HEK293 (cell line): Measurements from ENCODE around the gene GLRA1.

Experiments
- ZNF223 ChIP-seq: fragments of 450-650 bp; formaldehyde crosslinking; IDR thresholded peaks from 2 replicates; pipeline ENCODE4 v1.5.1; 2016; ENCODE audit warnings: missing biosample characterization, missing genetic modification characterization
- ZNF350 ChIP-seq: fragments of 450-650 bp; formaldehyde crosslinking; IDR thresholded peaks from 2 replicates; pipeline ENCODE4 v1.5.0; 2017; ENCODE audit warnings: missing biosample characterization, mild to moderate bottlenecking, missing genetic modification characterization
- ZNF629 ChIP-seq: fragments of 450-650 bp; formaldehyde crosslinking; IDR thresholded peaks from 2 replicates; pipeline ENCODE4 v1.5.1; 2017; ENCODE audit warnings: missing biosample characterization, missing genetic modification characterization
- ZNF701 ChIP-seq: fragments of 450-650 bp; formaldehyde crosslinking; IDR thresholded peaks from 2 replicates; pipeline ENCODE4 v1.5.1; 2016; ENCODE audit warnings: missing biosample characterization, missing genetic modification characterization
- ZNF707 ChIP-seq: fragments of 450-650 bp; formaldehyde crosslinking; IDR thresholded peaks from 2 replicates; pipeline ENCODE4 v1.5.1; 2016; ENCODE audit warnings: missing biosample characterization, missing genetic modification characterization
- ZNF830 ChIP-seq: fragments of 450-650 bp; IDR thresholded peaks from 2 replicates; pipeline ENCODE4 v1.5.0; 2018; ENCODE audit warnings: missing biosample characterization, missing genetic modification characterization, low read depth, mild to moderate bottlenecking, moderate library complexity
- TF ChIP-seq, protein P1 (sequence below): fragments of 450-650 bp; formaldehyde crosslinking; IDR thresholded peaks from 2 replicates; pipeline ENCODE4 v1.5.1; 2016; ENCODE audit warnings: missing biosample characterization, missing genetic modification characterization, borderline replicate concordance
- TF ChIP-seq, protein P2 (sequence below): fragments of 450-650 bp; formaldehyde crosslinking; IDR thresholded peaks from 2 replicates; pipeline ENCODE4 v1.5.1; 2016; ENCODE audit warnings: missing biosample characterization, missing genetic modification characterization
- TF ChIP-seq, protein P3 (sequence below): fragments of 450-650 bp; formaldehyde crosslinking; IDR thresholded peaks from 2 replicates; pipeline ENCODE4 v1.5.1; 2016; ENCODE audit warnings: missing biosample characterization, missing genetic modification characterization
- TF ChIP-seq, protein P4 (sequence below): fragments of 450-650 bp; formaldehyde crosslinking; IDR thresholded peaks from 2 replicates; pipeline ENCODE4 v1.5.1; 2016; ENCODE audit warnings: missing biosample characterization, missing genetic modification characterization, low read depth

DNA sequence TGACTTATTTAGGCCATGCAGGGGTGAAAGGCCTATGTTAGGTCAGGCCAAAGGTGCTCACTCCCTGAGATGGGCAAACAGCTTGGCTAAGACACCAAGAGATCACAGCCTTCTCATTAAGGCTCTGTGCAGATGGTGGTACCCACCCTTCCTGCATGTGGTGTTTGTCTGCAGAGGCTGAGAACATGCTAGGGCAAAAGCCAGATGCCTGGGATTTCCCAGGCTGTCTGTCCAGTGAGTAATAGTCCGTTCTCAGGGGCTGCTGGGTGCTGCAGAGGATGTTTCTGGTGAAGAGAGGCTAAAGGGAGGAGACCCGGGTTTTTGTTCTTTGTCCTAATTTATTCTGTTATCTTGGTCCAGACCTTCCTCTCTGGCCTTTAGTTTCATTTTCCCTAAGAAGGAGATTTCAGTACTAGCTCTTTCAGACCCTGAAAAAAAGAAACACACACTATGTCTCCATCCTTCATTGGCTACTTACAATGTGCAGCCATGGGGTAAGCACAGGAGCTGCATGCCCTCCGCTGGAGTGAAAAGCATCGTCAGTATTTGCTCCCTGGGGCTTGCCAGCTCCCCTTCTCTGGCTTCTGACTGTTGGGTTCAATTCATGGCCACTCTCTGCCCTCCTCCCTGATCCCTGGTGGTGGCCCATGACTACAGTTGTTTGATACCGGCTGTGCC, 23.4 kb upstream of the GLRA1 start:
- TF ChIP-seq, protein P1, sequence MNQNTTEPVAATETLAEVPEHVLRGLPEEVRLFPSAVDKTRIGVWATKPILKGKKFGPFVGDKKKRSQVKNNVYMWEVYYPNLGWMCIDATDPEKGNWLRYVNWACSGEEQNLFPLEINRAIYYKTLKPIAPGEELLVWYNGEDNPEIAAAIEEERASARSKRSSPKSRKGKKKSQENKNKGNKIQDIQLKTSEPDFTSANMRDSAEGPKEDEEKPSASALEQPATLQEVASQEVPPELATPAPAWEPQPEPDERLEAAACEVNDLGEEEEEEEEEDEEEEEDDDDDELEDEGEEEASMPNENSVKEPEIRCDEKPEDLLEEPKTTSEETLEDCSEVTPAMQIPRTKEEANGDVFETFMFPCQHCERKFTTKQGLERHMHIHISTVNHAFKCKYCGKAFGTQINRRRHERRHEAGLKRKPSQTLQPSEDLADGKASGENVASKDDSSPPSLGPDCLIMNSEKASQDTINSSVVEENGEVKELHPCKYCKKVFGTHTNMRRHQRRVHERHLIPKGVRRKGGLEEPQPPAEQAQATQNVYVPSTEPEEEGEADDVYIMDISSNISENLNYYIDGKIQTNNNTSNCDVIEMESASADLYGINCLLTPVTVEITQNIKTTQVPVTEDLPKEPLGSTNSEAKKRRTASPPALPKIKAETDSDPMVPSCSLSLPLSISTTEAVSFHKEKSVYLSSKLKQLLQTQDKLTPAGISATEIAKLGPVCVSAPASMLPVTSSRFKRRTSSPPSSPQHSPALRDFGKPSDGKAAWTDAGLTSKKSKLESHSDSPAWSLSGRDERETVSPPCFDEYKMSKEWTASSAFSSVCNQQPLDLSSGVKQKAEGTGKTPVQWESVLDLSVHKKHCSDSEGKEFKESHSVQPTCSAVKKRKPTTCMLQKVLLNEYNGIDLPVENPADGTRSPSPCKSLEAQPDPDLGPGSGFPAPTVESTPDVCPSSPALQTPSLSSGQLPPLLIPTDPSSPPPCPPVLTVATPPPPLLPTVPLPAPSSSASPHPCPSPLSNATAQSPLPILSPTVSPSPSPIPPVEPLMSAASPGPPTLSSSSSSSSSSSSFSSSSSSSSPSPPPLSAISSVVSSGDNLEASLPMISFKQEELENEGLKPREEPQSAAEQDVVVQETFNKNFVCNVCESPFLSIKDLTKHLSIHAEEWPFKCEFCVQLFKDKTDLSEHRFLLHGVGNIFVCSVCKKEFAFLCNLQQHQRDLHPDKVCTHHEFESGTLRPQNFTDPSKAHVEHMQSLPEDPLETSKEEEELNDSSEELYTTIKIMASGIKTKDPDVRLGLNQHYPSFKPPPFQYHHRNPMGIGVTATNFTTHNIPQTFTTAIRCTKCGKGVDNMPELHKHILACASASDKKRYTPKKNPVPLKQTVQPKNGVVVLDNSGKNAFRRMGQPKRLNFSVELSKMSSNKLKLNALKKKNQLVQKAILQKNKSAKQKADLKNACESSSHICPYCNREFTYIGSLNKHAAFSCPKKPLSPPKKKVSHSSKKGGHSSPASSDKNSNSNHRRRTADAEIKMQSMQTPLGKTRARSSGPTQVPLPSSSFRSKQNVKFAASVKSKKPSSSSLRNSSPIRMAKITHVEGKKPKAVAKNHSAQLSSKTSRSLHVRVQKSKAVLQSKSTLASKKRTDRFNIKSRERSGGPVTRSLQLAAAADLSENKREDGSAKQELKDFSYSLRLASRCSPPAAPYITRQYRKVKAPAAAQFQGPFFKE, result no peak
- TF ChIP-seq, protein P2, sequence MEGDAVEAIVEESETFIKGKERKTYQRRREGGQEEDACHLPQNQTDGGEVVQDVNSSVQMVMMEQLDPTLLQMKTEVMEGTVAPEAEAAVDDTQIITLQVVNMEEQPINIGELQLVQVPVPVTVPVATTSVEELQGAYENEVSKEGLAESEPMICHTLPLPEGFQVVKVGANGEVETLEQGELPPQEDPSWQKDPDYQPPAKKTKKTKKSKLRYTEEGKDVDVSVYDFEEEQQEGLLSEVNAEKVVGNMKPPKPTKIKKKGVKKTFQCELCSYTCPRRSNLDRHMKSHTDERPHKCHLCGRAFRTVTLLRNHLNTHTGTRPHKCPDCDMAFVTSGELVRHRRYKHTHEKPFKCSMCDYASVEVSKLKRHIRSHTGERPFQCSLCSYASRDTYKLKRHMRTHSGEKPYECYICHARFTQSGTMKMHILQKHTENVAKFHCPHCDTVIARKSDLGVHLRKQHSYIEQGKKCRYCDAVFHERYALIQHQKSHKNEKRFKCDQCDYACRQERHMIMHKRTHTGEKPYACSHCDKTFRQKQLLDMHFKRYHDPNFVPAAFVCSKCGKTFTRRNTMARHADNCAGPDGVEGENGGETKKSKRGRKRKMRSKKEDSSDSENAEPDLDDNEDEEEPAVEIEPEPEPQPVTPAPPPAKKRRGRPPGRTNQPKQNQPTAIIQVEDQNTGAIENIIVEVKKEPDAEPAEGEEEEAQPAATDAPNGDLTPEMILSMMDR, result no peak
- TF ChIP-seq ZNF701 (tag by site-specific recombination) (no peak), ZNF707 (tag by site-specific recombination) (no peak), ZNF830 (tag by site-specific recombination) (no peak), ZNF350 (tag by site-specific recombination) (no peak), ZNF223 (tag by site-specific recombination) (no peak), ZNF629 (tag by site-specific recombination) (no peak)
- TF ChIP-seq, protein P3, sequence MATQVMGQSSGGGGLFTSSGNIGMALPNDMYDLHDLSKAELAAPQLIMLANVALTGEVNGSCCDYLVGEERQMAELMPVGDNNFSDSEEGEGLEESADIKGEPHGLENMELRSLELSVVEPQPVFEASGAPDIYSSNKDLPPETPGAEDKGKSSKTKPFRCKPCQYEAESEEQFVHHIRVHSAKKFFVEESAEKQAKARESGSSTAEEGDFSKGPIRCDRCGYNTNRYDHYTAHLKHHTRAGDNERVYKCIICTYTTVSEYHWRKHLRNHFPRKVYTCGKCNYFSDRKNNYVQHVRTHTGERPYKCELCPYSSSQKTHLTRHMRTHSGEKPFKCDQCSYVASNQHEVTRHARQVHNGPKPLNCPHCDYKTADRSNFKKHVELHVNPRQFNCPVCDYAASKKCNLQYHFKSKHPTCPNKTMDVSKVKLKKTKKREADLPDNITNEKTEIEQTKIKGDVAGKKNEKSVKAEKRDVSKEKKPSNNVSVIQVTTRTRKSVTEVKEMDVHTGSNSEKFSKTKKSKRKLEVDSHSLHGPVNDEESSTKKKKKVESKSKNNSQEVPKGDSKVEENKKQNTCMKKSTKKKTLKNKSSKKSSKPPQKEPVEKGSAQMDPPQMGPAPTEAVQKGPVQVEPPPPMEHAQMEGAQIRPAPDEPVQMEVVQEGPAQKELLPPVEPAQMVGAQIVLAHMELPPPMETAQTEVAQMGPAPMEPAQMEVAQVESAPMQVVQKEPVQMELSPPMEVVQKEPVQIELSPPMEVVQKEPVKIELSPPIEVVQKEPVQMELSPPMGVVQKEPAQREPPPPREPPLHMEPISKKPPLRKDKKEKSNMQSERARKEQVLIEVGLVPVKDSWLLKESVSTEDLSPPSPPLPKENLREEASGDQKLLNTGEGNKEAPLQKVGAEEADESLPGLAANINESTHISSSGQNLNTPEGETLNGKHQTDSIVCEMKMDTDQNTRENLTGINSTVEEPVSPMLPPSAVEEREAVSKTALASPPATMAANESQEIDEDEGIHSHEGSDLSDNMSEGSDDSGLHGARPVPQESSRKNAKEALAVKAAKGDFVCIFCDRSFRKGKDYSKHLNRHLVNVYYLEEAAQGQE (tag by site-specific recombination), result no peak
- TF ChIP-seq, protein P4, sequence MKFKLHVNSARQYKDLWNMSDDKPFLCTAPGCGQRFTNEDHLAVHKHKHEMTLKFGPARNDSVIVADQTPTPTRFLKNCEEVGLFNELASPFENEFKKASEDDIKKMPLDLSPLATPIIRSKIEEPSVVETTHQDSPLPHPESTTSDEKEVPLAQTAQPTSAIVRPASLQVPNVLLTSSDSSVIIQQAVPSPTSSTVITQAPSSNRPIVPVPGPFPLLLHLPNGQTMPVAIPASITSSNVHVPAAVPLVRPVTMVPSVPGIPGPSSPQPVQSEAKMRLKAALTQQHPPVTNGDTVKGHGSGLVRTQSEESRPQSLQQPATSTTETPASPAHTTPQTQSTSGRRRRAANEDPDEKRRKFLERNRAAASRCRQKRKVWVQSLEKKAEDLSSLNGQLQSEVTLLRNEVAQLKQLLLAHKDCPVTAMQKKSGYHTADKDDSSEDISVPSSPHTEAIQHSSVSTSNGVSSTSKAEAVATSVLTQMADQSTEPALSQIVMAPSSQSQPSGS (tag by site-specific recombination), result no peak
